K562 (cell line): ENCODE measurements around the gene MFAP3L. TPM values are rescaled to one million over a fixed set of nuclear protein-coding genes. Genes with fewer than 3 reads are reported as not detected.

Source experiments
- ATAC-seq: fragments of 200-7000 bp; cut with Tn5 transposase; 3 replicates; pipeline ENCODE4 v1.9.1; 2020; ENCODE audit warnings: moderate library complexity
- BruUV-seq: library from RNA; stranded (reverse); fragments of 400-500 nt; replicated peaks from 2 replicates; lab custom pipeline; 2021; lab: Mats Ljungman, UMichigan
- CTCF ChIA-PET: fragments of 300-600 bp; formaldehyde crosslinking; extraction: SDS; loops from one replicate; lab custom pipeline; 2021; ENCODE audit warnings: low intra/inter-chr PET ratio; lab: Yijun Ruan, JAX
- POLR2A ChIA-PET: fragments of 300-600, 350-650 bp; sonication (Branson Sonifier 250); formaldehyde crosslinking; extraction: SDS; loops from one replicate; lab custom pipeline; 2021; ENCODE audit warnings: antibody characterized with exemption, inconsistent platforms; lab: Yijun Ruan, JAX
- DNase-seq, 4 experiments: peaks; one replicate each; pipeline versions ENCODE4 v3.0.0 to v3.0.0-alpha.2; 2011 to 2018; ENCODE audit warnings: low spot score in 3 of 4, mixed read lengths in 3 of 4; ENCODE audit errors: extremely low read depth in 1 of 4
- FAIRE-seq: peaks from 2 replicates; lab custom pipeline; 2011; peaks lifted over from hg19 to GRCh38; lab: Jason Lieb, UNC
- H2AFZ ChIP-seq: 2 replicates; pipeline ENCODE4 v1.6.0; 2011; ENCODE audit warnings: low read depth, low read length, control low read depth, inconsistent platforms
- H3K27ac ChIP-seq: fragments of 200-600 bp; 3 replicates; pipeline ENCODE4 v1.8.0; 2011; ENCODE audit warnings: low read depth, mild to moderate bottlenecking, control low read depth, inconsistent platforms, low read length, moderate library complexity, mixed read lengths; ENCODE audit errors: extremely low read depth
- H3K27me3 ChIP-seq, 2 experiments: fragments of 300-600 bp in 1 of 2; 2 replicates in 1 of 2; 3 replicates in 1 of 2; pipeline versions ENCODE4 v1.6.0 to v1.8.0; 2011; ENCODE audit warnings: inconsistent platforms in 2 of 2, low read length in 2 of 2, mild to moderate bottlenecking in 1 of 2, mixed read lengths in 1 of 2, moderate library complexity in 1 of 2; ENCODE audit not compliant: control insufficient read depth in 2 of 2, insufficient read depth in 2 of 2
- H3K36me3 ChIP-seq: fragments of 300-600 bp; 3 replicates; pipeline ENCODE4 v1.8.0; 2011; ENCODE audit warnings: mild to moderate bottlenecking, low read length, inconsistent platforms; ENCODE audit not compliant: control insufficient read depth, insufficient read depth
- H3K4me1 ChIP-seq, 2 experiments: fragments of 200-600 bp in 1 of 2; replicated peaks in 1 of 2; 2 replicates in 1 of 2; 3 replicates in 1 of 2; pipeline versions ENCODE4 v1.5.1 to v1.8.0; 2011; ENCODE audit warnings: inconsistent platforms in 2 of 2, low read length in 2 of 2, mild to moderate bottlenecking in 1 of 2, mixed read lengths in 1 of 2, moderate library complexity in 1 of 2; ENCODE audit not compliant: control insufficient read depth in 2 of 2, insufficient read depth in 2 of 2
- H3K4me2 ChIP-seq: 2 replicates; pipeline ENCODE4 v1.6.1; 2011; ENCODE audit warnings: low read length, control low read depth, inconsistent platforms, mixed read lengths; ENCODE audit not compliant: insufficient read depth
- H3K4me3 ChIP-seq: fragments of 200-600 bp; sonication (generic), shearing (Covaris generic); 2 replicates; pipeline ENCODE4 v1.5.1; 2016; ENCODE audit warnings: control low read depth, inconsistent platforms
- H3K79me2 ChIP-seq: fragments of 200-600 bp; 3 replicates; pipeline ENCODE4 v1.8.0; 2011; ENCODE audit warnings: low read length, inconsistent platforms; ENCODE audit not compliant: control insufficient read depth, insufficient read depth
- H3K9ac ChIP-seq, 2 experiments: 2 replicates each; pipeline versions ENCODE4 v1.6.0 to v1.6.1; 2011; ENCODE audit warnings: low read depth in 2 of 2, low read length in 2 of 2, control low read depth in 1 of 2, inconsistent platforms in 1 of 2, mild to moderate bottlenecking in 1 of 2, mixed read lengths in 1 of 2; ENCODE audit not compliant: insufficient read depth in 1 of 2
- H3K9me1 ChIP-seq: one replicate; pipeline ENCODE4 v1.6.0; 2011; ENCODE audit warnings: inconsistent platforms, mild to moderate bottlenecking, low read length, moderate library complexity; ENCODE audit not compliant: control insufficient read depth, insufficient read depth
- H3K9me3 ChIP-seq: replicated peaks from 2 replicates; pipeline ENCODE4 v1.5.1; 2011; ENCODE audit warnings: low read depth, low read length, inconsistent platforms; ENCODE audit not compliant: control insufficient read depth, insufficient read depth
- H4K20me1 ChIP-seq: replicated peaks from 2 replicates; pipeline ENCODE4 v1.6.1; 2011; ENCODE audit warnings: low read length, inconsistent platforms, mixed read lengths; ENCODE audit not compliant: control insufficient read depth, insufficient read depth
- BRCA1 ChIP-seq, 2 experiments: fragments of 450-650 bp in 1 of 2; sonication (generic) in 1 of 2; formaldehyde crosslinking in 1 of 2; IDR thresholded peaks; 2 replicates each; pipeline versions ENCODE4 v1.5.0 to v1.6.1; 2017 to 2020; ENCODE audit warnings: mild to moderate bottlenecking in 1 of 2, missing genetic modification reagents in 1 of 2
- CAMTA2 ChIP-seq: fragments of 250-450 bp; sonication (Bioruptor Pico); conservative IDR thresholded peaks from 2 replicates; pipeline ENCODE4 v1.5.1; 2022
- EGR1 ChIP-seq: fragments of 450-650 bp; conservative IDR thresholded peaks from 2 replicates; pipeline ENCODE4 v1.6.1; 2017; ENCODE audit warnings: mild to moderate bottlenecking
- FIP1L1 ChIP-seq: fragments of 200-400 bp; formaldehyde crosslinking; IDR thresholded peaks from 2 replicates; pipeline ENCODE4 v1.6.1; 2018; ENCODE audit warnings: mild to moderate bottlenecking, low read depth, low read length; ENCODE audit not compliant: poor library complexity, severe bottlenecking
- GATAD2B ChIP-seq: fragments of 450-650 bp; IDR thresholded peaks from 2 replicates; pipeline ENCODE4 v1.6.1; 2017; ENCODE audit warnings: mild to moderate bottlenecking, borderline replicate concordance
- SETDB1 ChIP-seq: IDR thresholded peaks from one replicate; pipeline ENCODE4 v1.6.1; 2012; ENCODE audit warnings: low read length, control low read depth, inconsistent platforms
- TOE1 ChIP-seq, 2 experiments: fragments of 450-650 bp in 1 of 2; sonication (generic) in 1 of 2; formaldehyde crosslinking in 1 of 2; IDR thresholded peaks; 2 replicates each; pipeline versions ENCODE4 v1.7.1 to v1.8.0; 2016 to 2022; ENCODE audit warnings: borderline replicate concordance in 2 of 2, mild to moderate bottlenecking in 2 of 2, antibody characterized with exemption in 1 of 2, inconsistent platforms in 1 of 2, low read depth in 1 of 2, missing genetic modification reagents in 1 of 2, moderate library complexity in 1 of 2
- ZBTB34 ChIP-seq: fragments of 250-450 bp; sonication (Bioruptor Pico); IDR thresholded peaks from 2 replicates; pipeline ENCODE4 v1.8.0; 2021; ENCODE audit warnings: mild to moderate bottlenecking, moderate library complexity
- ZNF134 ChIP-seq: fragments of 250-450 bp; sonication (Bioruptor Pico); conservative IDR thresholded peaks from 2 replicates; pipeline ENCODE4 v1.4.0; 2020
- ZNF512 ChIP-seq: IDR thresholded peaks from 2 replicates; pipeline ENCODE4 v1.6.1; 2016; ENCODE audit warnings: missing genetic modification characterization, missing compliant biosample characterization
- ZNF518B ChIP-seq: fragments of 250-450 bp; sonication (Bioruptor Pico); IDR thresholded peaks from 2 replicates; pipeline ENCODE4 v1.5.0; 2021; ENCODE audit warnings: mild to moderate bottlenecking, moderate library complexity
- ZNF561 ChIP-seq: fragments of 450-650 bp; formaldehyde crosslinking; conservative IDR thresholded peaks from 2 replicates; pipeline ENCODE4 v1.4.0; 2020; ENCODE audit warnings: mild to moderate bottlenecking, moderate library complexity
- ZNF77 ChIP-seq: fragments of 250-450 bp; sonication (Bioruptor Pico); IDR thresholded peaks from 2 replicates; pipeline ENCODE4 v1.5.0; 2020
- WGBS: fragments of 100-300 bp; shearing (Covaris generic); methylation state at CpG from one replicate; pipeline ENCODE4 v1.1.6; 2016; ENCODE audit warnings: low coverage, mixed read lengths; ENCODE audit not compliant: insufficient coverage; ENCODE audit errors: missing lambda C conversion rate; 5-methylcytosine and 5-hydroxymethylcytosine counted together
- in situ Hi-C: fragments of 300-500 bp; cut with MboI; formaldehyde crosslinking; loops from 4 replicates; pipeline ENCODE4 v1.15.0; 2018; ENCODE audit warnings: inconsistent platforms, mixed read lengths
- intact Hi-C: fragments of 100-400 bp; cut with micrococcal nuclease; formaldehyde crosslinking; loops from 2 replicates; pipeline ENCODE4 v1.14.2; 2022
- polyA plus RNA-seq, 8 experiments: library from polyadenylated mRNA; depleted of rRNA in 4 of 8; stranded (reverse) in 5 of 8; unstranded in 3 of 8; fragments of >200 nt; fragmentation: Nextera tagmentation in 2 of 8; fragmentation: Illumina TruSeq in 1 of 8; extraction: Ambion mirVana in 2 of 8; extraction: Trizol in 1 of 8; gene quantifications; 2 replicates each; pipeline versions ENCODE4 v1.2.1 to v1.2.3, GENCODE V29; 2011 to 2014; ENCODE audit warnings: inconsistent platforms in 1 of 8, missing spikeins in 1 of 8
- total RNA-seq, 7 experiments: library from RNA; depleted of rRNA in 6 of 7; stranded (reverse); fragments of >200 nt in 6 of 7; fragmentation: Illumina TruSeq in 2 of 7; extraction: Trizol in 2 of 7; gene quantifications; 2 replicates each; pipeline versions ENCODE4 v1.2.1 to v1.2.3, GENCODE V29; 2011 to 2021; ENCODE audit warnings: low replicate concordance in 1 of 7

MFAP3L gene
- total and polyA plus RNA-seq, 9 of the 15 experiments (the other 6 are each of a cell fraction or from before 2014, with no cell fraction given): 0.06 to 0.25 (median 0.20) TPM; not detected in 3

DNA sequence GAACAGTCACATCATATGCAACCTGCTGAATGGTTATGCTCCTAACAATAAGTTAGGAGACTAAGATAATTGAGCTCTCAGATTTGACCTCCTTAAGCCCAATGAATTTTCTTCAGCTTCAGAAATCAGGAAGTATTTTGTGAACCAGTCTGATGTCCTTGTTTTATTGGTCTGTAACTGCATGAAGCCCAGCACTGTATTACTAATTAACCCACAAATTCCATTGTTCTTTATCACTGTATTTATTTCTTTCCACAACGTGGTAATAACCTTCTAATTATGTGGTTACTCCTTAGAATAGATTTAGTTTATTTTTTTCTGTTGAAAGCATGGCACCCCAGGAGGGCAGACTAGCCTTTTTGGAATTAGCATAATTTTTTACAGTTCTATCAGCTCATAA, 3.9 kb upstream of the MFAP3L start:
- intact Hi-C loops (no loop called here), in situ Hi-C loops (loop anchor here (25.0 kb wide), 1 partner anchor 418 kb away; the partner anchor contains the start of genes CLCN3 and NEK1)
- H3K36me3 ChIP-seq: no peaks in the 10 kb centered on the region
- WGBS: 0% methylated on average over 1 of the region's 1 CpG
- no peak overlapping the region for H3K27ac ChIP-seq
- H3K4me3 ChIP-seq: no peak overlapping the region
- H3K4me1 ChIP-seq: peaks cover 3 to 20% of the 10 kb centered on the region in 2 experiments; a peak in 3 of 5 replicates
- no peak overlapping the region for H3K4me2 ChIP-seq
- no peaks in the 10 kb centered on the region for H4K20me1 ChIP-seq
- H3K27me3 ChIP-seq: peaks cover 3 to 5% of the 10 kb centered on the region in 2 experiments
- no peak for TF ChIP-seq FIP1L1
- no peak for TF ChIP-seq ZNF77 (CRISPR knock-in tag)
- TF ChIP-seq SETDB1: no peak
- no peak for TF ChIP-seq ZNF512
- no peak for TF ChIP-seq ZNF561 (CRISPR knock-in tag)
- TF ChIP-seq CAMTA2: no peak
- TF ChIP-seq GATAD2B: no peak
- no peak for TF ChIP-seq ZNF518B (CRISPR knock-in tag)
- no peak for TF ChIP-seq ZBTB34 (CRISPR knock-in tag)
- TF ChIP-seq TOE1 (IDR thresholded peaks at IDR 0.05; ENCODE audit: borderline replicate concordance): no peak
- no peak for TF ChIP-seq TOE1 (CRISPR knock-in tag; IDR thresholded peaks at IDR 0.05; ENCODE audit: borderline replicate concordance, low read depth)
- no peak for TF ChIP-seq EGR1
- no peak for TF ChIP-seq ZNF134 (CRISPR knock-in tag)
- no peak for TF ChIP-seq BRCA1 (IDR thresholded peaks at IDR 0.05)
- TF ChIP-seq BRCA1 (CRISPR knock-in tag; IDR thresholded peaks at IDR 0.05): no peak
- TF ChIP-seq, all 486 proteins: peak for 0
- POLR2A ChIA-PET: no interaction called here
- ATAC-seq: no peak
- FAIRE-seq: no peak
- Histone ChIP-seq H3K9me3 (no peaks in the 10 kb centered on the region), H3K9me1 (no peaks in the 10 kb centered on the region), H3K79me2 (no peaks in the 10 kb centered on the region), H3K9ac (no peak overlapping the region), H2AFZ (no peak overlapping the region)
- DNase-seq: no peak
- CTCF ChIA-PET: no interaction called here
- no TSS peak for BruUV-seq
